Suprapubic skin (tissue), 4 donors: Measurements from ENCODE around the gene SIX3. TPM values are rescaled to one million over a fixed set of nuclear protein-coding genes. Genes with fewer than 3 reads are reported as not detected.

Experiments
- DNase-seq, 2 donors: peaks; one replicate each; pipeline ENCODE4 v3.0.0-alpha.2; 2019; ENCODE audit warnings: low spot score in 2 of 2
- H3K27ac ChIP-seq: fragments of 200-600 bp; sonication (generic); one replicate; pipeline ENCODE4 v1.5.1; 2019
- H3K27me3 ChIP-seq: fragments of 200-600 bp; sonication (generic); one replicate; pipeline ENCODE4 v1.5.1; 2019
- H3K36me3 ChIP-seq: fragments of 200-600 bp; sonication (generic); one replicate; pipeline ENCODE4 v1.5.1; 2019
- H3K4me1 ChIP-seq: fragments of 200-600 bp; sonication (generic); one replicate; pipeline ENCODE4 v1.5.1; 2019
- H3K4me3 ChIP-seq: fragments of 200-600 bp; sonication (generic); one replicate; pipeline ENCODE4 v1.5.1; 2019; ENCODE audit warnings: mild to moderate bottlenecking
- H3K9me3 ChIP-seq: fragments of 200-600 bp; sonication (generic); one replicate; pipeline ENCODE4 v1.5.1; 2019
- EP300 ChIP-seq: sonication (generic); formaldehyde crosslinking; IDR thresholded peaks from one replicate; pipeline ENCODE4 v1.6.1; 2017; ENCODE audit warnings: antibody characterized with exemption
- POLR2A ChIP-seq, 2 donors: fragments of 450-650 bp; IDR thresholded peaks; one replicate each; pipeline ENCODE4 v1.6.1; 2017; ENCODE audit warnings: antibody characterized with exemption in 2 of 2, mild to moderate bottlenecking in 2 of 2, moderate library complexity in 2 of 2
- POLR2AphosphoS5 ChIP-seq, 3 donors: sonication (generic); formaldehyde crosslinking; IDR thresholded peaks; one replicate each; pipeline ENCODE4 v1.6.1; 2017; ENCODE audit warnings: antibody characterized with exemption in 3 of 3
- WGBS: methylation state at CpG from one replicate; pipeline ENCODE4 v1.1.5; 2018; 5-methylcytosine and 5-hydroxymethylcytosine counted together
- total RNA-seq, 4 donors: library from RNA; depleted of rRNA; stranded (reverse); fragments of >200 nt; gene quantifications; one replicate each; pipeline ENCODE4 v1.1.0, GENCODE V29; 2016
- TF ChIP-seq, protein P1 (sequence below), 2 donors: fragments of 200-600 bp in 1 of 2; fragments of 450-650 bp in 1 of 2; sonication (generic) in 1 of 2; IDR thresholded peaks; one replicate each; pipeline ENCODE4 v1.5.1; 2016 to 2019; ENCODE audit warnings: antibody characterized with exemption in 2 of 2, mild to moderate bottlenecking in 1 of 2, moderate library complexity in 1 of 2

Gene SIX3
- total RNA-seq, 4 donors from 2014 or later: 0.38 TPM; not detected in 3

DNA sequence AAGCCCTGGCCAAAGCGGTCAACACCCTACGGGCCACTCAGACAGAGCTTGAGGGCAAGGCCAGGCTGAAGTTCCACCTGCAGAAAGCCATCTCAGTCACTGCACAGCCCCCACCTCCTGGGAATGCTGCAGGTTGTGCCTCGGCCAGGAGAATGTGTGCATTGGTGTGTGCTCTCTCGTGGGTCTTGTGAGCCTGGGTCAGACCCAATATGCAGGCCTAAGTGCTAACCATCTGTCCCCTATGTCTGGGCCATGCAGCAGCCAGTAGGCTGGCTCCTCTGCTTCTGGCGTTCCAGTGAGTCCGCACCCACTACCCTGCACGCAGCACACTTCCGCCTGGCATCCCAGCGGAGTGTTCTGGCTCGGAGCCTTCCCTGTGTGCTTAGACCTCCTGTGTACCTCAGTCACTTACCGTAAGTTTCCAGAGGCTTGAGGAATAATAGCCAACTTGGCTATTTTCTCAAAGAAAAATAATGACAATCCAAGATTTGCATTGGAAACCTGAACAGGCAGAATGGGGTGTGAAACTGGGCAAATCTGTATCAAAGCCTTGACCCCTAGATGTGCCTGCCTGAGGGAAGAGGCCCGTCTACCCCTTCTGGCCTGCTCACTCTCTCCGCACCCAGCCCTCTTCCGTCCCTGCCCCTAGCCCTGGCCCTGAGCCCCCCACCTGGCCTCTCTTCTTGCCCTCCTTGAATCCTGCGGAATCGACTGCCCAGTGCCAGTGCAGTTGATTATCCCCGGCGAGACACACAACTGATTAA, 7.2 kb downstream of the SIX3 start:
- 78% methylated on average over 17 of the region's 18 CpGs for WGBS

DNA sequence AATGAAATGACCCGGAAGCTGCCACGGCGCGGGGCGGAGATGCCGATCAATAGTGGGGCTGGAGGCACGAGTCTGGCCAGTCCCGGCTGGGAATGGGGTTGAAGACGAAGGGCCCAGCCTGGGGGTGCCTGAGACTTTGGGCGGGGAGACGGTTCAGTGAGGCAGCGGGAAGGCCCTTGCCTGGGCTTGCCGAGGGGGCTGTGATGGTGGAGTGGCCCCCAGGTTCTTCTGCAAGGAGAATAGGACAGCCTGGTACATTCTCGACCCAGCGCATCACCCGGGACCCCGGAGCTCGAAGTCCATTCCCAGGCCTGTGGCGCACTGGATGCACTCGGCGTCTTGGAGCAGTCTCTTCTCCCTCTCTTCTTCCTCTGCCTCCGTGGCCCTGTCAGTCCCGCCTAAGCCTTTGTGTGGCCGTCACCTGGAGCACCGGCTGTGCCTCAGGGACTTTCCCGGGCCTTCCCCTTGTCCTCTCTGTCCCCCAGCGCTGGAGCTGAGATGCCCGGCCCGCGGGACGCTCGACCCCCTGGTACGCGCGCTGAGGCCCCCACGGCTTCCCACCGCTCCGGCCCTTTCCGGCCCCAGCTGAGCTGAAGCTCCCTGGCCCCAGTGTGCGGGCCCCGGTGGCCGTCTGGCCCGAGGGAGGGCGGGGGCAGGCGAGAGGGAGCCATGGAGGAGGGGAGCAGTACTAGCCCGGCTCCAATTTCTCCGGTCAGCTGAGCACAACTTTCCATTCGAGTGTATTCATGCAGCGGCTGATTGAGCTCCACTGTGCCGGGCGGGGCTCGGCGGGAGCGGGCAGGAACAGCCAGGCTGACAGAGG, 8.0 kb downstream of the SIX3 start:
- 14% methylated on average over 30 of the region's 54 CpGs for WGBS
- no peak for TF ChIP-seq EP300
- DNase-seq: no peak
- Histone ChIP-seq H3K4me1 (peaks cover 32% of the 10 kb centered on the region), H3K9me3 (no peaks in the 10 kb centered on the region), H3K27ac (no peak overlapping the region), H3K36me3 (no peaks in the 10 kb centered on the region), H3K4me3 (peak overlapping the region; percentile 19), H3K27me3 (peaks cover 96% of the 10 kb centered on the region)

More for the DNA sequence above, 7.2 kb downstream of the SIX3 start:
- no peak overlapping the region for H3K27ac ChIP-seq
- no peaks in the 10 kb centered on the region for H3K9me3 ChIP-seq
- peaks cover 38% of the 10 kb centered on the region for H3K4me1 ChIP-seq
- no peak for DNase-seq
- TF ChIP-seq, protein P1, sequence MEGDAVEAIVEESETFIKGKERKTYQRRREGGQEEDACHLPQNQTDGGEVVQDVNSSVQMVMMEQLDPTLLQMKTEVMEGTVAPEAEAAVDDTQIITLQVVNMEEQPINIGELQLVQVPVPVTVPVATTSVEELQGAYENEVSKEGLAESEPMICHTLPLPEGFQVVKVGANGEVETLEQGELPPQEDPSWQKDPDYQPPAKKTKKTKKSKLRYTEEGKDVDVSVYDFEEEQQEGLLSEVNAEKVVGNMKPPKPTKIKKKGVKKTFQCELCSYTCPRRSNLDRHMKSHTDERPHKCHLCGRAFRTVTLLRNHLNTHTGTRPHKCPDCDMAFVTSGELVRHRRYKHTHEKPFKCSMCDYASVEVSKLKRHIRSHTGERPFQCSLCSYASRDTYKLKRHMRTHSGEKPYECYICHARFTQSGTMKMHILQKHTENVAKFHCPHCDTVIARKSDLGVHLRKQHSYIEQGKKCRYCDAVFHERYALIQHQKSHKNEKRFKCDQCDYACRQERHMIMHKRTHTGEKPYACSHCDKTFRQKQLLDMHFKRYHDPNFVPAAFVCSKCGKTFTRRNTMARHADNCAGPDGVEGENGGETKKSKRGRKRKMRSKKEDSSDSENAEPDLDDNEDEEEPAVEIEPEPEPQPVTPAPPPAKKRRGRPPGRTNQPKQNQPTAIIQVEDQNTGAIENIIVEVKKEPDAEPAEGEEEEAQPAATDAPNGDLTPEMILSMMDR (IDR thresholded peaks at IDR 0.05): no peak
- TF ChIP-seq POLR2A (IDR thresholded peaks at IDR 0.05): no peak
- TF ChIP-seq EP300: no peak
- no peak for TF ChIP-seq POLR2AphosphoS5 (IDR thresholded peaks at IDR 0.05)
- H3K4me3 ChIP-seq: no peak overlapping the region
- peaks cover 96% of the 10 kb centered on the region for H3K27me3 ChIP-seq
- H3K36me3 ChIP-seq: no peaks in the 10 kb centered on the region

DNA sequence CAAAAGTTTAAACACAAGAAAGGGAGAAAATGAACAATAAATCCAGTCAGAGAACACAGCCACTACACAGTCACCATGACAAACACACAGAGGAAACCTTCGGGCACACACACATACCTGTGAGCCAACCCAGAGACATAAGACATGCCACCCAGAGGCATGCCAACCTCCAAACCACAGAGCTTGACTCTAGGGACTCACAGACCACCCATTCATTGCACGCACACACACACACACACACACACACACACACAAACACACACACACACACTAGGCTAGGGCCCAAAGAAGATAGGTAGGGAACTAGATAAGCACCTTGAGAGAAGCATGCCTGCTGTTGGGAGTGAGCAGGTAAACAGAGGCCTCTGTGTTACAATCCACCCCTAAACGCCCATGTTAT, 9.1 kb downstream of the SIX3 start:
- 49% methylated on average over 3 of the region's 3 CpGs for WGBS
- H3K27me3 ChIP-seq: peaks cover 96% of the 10 kb centered on the region
- H3K27ac ChIP-seq: no peak overlapping the region
- TF ChIP-seq EP300 (no peak), POLR2A (IDR thresholded peaks at IDR 0.05) (no peak), POLR2AphosphoS5 (IDR thresholded peaks at IDR 0.05) (no peak)
- TF ChIP-seq, protein P1 (IDR thresholded peaks at IDR 0.05): no peak
- H3K36me3 ChIP-seq: no peaks in the 10 kb centered on the region
- H3K9me3 ChIP-seq: no peaks in the 10 kb centered on the region
- no peak for DNase-seq
- peaks cover 39% of the 10 kb centered on the region for H3K4me1 ChIP-seq
- no peak overlapping the region for H3K4me3 ChIP-seq

DNA sequence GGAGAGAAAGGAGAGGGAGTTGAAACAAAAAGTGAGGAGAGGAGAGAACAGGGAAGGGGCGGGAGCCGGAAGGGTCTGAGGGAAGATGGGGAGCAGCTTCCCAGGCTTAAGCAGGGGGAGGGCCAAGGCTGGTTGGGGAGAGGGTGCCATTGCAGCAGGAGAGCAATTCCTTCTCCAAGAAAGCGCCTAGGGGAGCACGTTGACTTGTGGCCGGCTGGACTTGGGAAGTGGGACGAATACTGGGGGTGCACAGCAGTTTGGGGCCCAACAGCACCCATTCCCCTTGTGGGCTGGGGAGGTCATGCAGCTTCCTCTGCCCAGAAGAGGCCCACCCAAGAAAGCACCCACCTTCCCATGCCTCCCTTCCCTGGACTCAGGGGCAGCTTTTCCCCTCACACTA, 9.6 kb downstream of the SIX3 start:
- no peaks in the 10 kb centered on the region for H3K36me3 ChIP-seq
- H3K27ac ChIP-seq: no peak overlapping the region
- no peak for DNase-seq
- no peak overlapping the region for H3K4me3 ChIP-seq
- 70% methylated on average over 6 of the region's 6 CpGs for WGBS
- peaks cover 44% of the 10 kb centered on the region for H3K4me1 ChIP-seq
- TF ChIP-seq, protein P1 (IDR thresholded peaks at IDR 0.05): no peak
- TF ChIP-seq EP300: no peak
- TF ChIP-seq POLR2A (IDR thresholded peaks at IDR 0.05): no peak
- TF ChIP-seq POLR2AphosphoS5 (IDR thresholded peaks at IDR 0.05): no peak
- peaks cover 96% of the 10 kb centered on the region for H3K27me3 ChIP-seq
- no peaks in the 10 kb centered on the region for H3K9me3 ChIP-seq

DNA sequence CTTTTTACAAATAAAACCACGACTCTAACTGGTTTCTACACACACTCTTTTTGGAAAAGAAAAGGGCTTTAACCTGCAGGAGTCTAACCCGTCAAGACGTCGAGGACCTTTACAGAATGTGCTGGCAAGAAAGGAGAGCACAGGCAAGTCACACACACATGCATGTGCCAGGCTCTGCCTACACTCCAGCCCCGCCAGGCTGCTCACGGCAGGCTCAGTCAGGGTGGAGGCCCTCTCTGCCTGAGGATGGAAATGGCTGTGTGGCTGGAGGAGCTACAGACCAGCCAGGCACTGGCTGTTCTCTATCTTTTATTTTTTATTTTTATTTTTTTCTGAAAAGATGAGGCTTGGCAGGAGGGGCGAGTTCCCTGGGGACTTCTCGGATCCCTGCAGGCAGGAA, 10.2 kb downstream of the SIX3 start:
- Histone ChIP-seq H3K9me3 (no peaks in the 10 kb centered on the region), H3K27ac (no peak overlapping the region), H3K4me3 (peak overlapping the region; percentile 40), H3K36me3 (no peaks in the 10 kb centered on the region), H3K27me3 (peaks cover 96% of the 10 kb centered on the region), H3K4me1 (peaks cover 46% of the 10 kb centered on the region)
- no peak for DNase-seq
- WGBS: 37% methylated on average over 8 of the region's 8 CpGs
- no peak for TF ChIP-seq POLR2AphosphoS5 (IDR thresholded peaks at IDR 0.05)
- TF ChIP-seq, protein P1 (IDR thresholded peaks at IDR 0.05): no peak
- TF ChIP-seq EP300: no peak
- TF ChIP-seq POLR2A (IDR thresholded peaks at IDR 0.05): no peak
